D721Med (cell line): ENCODE results near the gene CLEC4E.
"Not testable (repeated sequence)": the region's sequence is repeated elsewhere in the genome, so short reads cannot be mapped to it uniquely, and the experiment has no call there.

Experiments
- DNase-seq: peaks from one replicate; pipeline ENCODE4 v3.0.0; 2011; ENCODE audit warnings: low spot score; ENCODE audit not compliant: insufficient read length
- FAIRE-seq: peaks from 2 replicates; lab custom pipeline; 2011; peaks lifted over from hg19 to GRCh38; lab: Jason Lieb, UNC
- TF ChIP-seq, protein P1 (sequence below): IDR thresholded peaks from 2 replicates; pipeline ENCODE4 v1.5.1; 2012; ENCODE audit warnings: mild to moderate bottlenecking, control low read depth; ENCODE audit not compliant: insufficient read depth; ENCODE audit errors: missing control alignments

Gene CLEC4E

DNA sequence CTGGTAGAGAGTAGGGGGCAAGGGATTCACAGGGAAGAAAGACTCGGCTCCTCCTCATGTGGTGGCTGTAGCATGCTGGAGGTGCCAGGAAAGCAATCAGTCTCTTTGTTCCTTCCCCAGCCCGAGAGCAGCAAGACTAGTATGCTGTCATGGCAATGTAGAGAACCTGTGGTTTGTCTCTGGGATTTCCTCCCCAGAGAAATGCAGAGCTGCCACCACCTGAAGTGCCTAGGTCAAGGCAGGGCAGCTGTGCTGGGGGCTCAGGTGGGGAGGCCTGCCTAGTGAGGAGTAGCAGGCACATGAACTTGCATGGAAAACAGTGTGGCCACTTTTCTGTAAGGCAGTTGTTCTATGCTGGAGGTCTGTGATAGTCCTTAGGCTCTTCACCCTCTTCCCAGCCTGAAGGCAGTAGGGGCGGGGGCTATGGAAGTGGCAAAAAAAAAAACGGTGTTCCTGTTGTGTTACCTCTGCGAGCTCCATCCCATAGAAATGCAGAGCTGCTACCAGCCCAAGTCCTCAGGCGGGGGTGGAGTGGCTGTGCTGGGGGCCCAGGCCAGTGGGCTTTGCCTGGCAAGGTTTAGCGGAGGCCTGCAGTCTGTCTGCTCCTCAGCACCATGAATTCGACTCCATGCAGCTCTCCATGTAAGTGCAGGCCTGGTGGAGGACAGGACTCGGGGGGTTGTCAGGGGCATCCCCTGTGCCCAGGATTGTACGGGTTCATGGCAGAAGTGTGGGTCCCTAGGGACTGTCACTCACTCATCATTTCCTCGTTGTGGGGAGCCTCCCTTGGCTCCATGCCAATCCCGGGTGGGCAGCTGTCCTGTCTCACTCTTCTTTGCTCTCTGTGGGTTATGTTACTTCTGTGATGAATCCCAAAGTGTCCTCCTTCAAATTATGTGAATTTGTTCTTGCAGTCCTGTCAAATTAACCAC is 31.5 kb downstream of the CLEC4E start:
- FAIRE-seq = no peak

DNA sequence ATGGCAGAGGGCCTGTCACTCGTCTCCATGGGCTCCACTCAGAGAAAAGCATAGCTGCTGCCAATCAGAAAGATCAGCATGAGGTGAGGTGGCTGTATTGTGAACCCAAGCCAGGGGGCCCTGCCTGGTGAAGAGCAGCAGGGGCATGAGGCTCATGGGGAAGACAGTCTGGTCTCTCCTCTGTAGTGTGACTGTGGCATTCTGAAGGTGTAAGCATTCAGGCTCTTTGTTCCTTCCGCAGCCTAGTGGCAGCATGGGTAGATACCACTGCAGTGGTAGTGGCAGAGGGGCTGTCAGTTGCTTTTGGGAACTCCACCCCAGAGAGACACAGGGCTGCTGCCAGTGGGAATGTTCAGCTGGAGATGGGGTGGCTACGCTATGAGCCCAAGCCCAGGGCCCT is 32.5 kb downstream of the CLEC4E start:
- TF ChIP-seq, protein P1, sequence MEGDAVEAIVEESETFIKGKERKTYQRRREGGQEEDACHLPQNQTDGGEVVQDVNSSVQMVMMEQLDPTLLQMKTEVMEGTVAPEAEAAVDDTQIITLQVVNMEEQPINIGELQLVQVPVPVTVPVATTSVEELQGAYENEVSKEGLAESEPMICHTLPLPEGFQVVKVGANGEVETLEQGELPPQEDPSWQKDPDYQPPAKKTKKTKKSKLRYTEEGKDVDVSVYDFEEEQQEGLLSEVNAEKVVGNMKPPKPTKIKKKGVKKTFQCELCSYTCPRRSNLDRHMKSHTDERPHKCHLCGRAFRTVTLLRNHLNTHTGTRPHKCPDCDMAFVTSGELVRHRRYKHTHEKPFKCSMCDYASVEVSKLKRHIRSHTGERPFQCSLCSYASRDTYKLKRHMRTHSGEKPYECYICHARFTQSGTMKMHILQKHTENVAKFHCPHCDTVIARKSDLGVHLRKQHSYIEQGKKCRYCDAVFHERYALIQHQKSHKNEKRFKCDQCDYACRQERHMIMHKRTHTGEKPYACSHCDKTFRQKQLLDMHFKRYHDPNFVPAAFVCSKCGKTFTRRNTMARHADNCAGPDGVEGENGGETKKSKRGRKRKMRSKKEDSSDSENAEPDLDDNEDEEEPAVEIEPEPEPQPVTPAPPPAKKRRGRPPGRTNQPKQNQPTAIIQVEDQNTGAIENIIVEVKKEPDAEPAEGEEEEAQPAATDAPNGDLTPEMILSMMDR = no peak
- no peak for FAIRE-seq

More for the DNA sequence above, 31.5 kb downstream of the CLEC4E start:
- no peak for DNase-seq
- TF ChIP-seq, protein P1 = no peak

GRCh38 chr12:8507596-8507995 is 33.1 kb downstream of the CLEC4E start:
- FAIRE-seq = no peak
- DNase-seq = no peak
- TF ChIP-seq, protein P1 = no peak

More for the DNA sequence above, 32.5 kb downstream of the CLEC4E start:
- no peak for DNase-seq

- DNase-seq = no peak
- TF ChIP-seq, protein P1 = no peak
- FAIRE-seq = no peak
These were observed 36.4 kb downstream of the CLEC4E start for GRCh38 chr12:8504351-8504750.

DNA sequence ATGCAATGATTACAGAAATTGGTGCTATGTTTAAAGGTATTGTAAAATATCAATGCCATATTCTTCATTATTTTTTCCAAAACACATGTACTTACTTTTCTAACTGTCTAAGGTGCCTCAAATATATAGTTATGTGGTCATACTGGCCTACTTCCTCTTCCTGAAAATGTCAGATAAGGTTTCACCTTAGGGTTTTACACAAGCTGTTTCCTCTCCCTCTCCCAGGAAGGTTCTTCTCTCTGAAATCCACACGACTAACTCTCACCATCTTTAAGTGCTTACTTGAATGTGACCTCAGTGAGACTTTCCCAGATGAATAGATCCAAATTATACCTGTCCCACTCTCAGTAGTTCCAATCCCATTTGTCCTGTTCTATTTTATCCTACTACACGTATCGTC is 39.0 kb downstream of the CLEC4E start:
- DNase-seq (no peak), FAIRE-seq (no peak)
- TF ChIP-seq, protein P1 = no peak

DNA sequence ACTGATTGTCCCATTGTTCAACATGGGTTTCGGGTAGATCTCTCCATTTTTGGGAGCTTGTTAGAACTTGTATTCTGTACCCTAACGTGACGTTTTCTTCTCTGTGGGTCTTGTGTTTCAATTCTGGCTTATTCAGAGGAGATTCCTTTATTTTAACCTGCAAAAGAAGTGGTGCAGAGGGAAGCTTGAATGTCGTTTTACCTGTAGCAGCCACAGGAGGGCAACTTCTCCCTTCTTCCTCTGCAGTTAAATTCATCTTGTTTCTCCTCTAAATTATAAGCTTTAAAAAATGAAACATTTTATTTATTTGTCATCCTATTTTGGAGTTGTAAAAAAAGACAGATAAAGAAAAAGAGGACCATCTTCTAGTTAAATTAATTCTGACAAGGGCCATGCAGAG is 41.1 kb downstream of the CLEC4E start:
- FAIRE-seq (no peak), DNase-seq (no peak)
- TF ChIP-seq, protein P1 = no peak

- not testable (repeated sequence) for FAIRE-seq, DNase-seq
These were observed 44.6 kb downstream of the CLEC4E start for GRCh38 chr12:8496074-8496473.

DNA sequence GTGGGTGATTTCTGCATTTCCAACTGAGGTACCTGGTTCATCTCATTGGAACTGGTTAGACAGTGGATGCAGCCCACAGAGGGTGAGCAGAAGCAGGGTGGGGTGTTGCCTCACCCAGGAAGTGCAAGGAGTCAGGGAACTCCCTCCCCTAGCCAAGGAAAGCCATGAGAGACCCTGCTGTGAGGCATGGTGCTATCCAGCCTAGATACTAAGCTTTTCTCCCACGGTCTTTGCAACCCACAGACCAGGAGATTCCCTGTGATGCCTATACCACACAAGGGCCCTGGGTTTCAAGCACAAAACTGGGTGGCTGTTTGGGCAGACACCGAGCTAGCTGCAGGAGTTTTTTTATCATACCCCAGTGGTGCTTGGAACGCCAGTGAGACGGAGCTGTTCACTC is 45.0 kb downstream of the CLEC4E start:
- FAIRE-seq = not testable (repeated sequence)

More for the DNA sequence above, 45.0 kb downstream of the CLEC4E start:
- DNase-seq = not testable (repeated sequence)
